Natural killer cell treated with Interleukin-12 subunit alpha and Interleukin-12 subunit beta and Interleukin-15 and Interleukin-18, amount 100 ng/mL, for 72 hours (primary cell): Measurements from ENCODE around the gene INAFM2. TPM values are rescaled to one million over a fixed set of nuclear protein-coding genes. Genes with fewer than 3 reads are reported as not detected.

ENCODE experiments used
- ATAC-seq, 2 donors: fragments of 150-1000 bp; cut with Tn5 transposase in 1 of 2; sonication (Bioruptor Pico), chemical (Tn5 transposase) in 1 of 2; 2 replicates each; pipeline ENCODE4 v1.10.0; 2021
- DNase-seq: peaks from one replicate; pipeline ENCODE4 v3.0.0; 2022; ENCODE audit warnings: low spot score
- H3K27ac Mint-ChIP-seq, 2 donors: 1 replicate in 1 of 2; 2 replicates in 1 of 2; pipeline ENCODE4 v1.8.0; 2022; ENCODE audit warnings: mixed read lengths in 2 of 2, mild to moderate bottlenecking in 1 of 2, moderate library complexity in 1 of 2
- H3K27me3 Mint-ChIP-seq, 2 donors: 1 replicate in 1 of 2; 2 replicates in 1 of 2; pipeline ENCODE4 v1.8.0; 2022; ENCODE audit warnings: mixed read lengths in 2 of 2
- H3K36me3 Mint-ChIP-seq: one replicate; pipeline ENCODE4 v1.8.0; 2022; ENCODE audit warnings: mixed read lengths
- H3K4me1 Mint-ChIP-seq, 2 donors: 1 replicate in 1 of 2; 2 replicates in 1 of 2; pipeline ENCODE4 v1.8.0; 2022; ENCODE audit warnings: low read depth in 2 of 2, mixed read lengths in 2 of 2, mild to moderate bottlenecking in 1 of 2
- H3K4me3 Mint-ChIP-seq: one replicate; pipeline ENCODE4 v1.8.0; 2022; ENCODE audit warnings: mixed read lengths
- H3K9me3 Mint-ChIP-seq: 2 replicates; pipeline ENCODE4 v1.8.0; 2022; ENCODE audit warnings: mixed read lengths
- total RNA-seq, 2 donors: library from RNA; stranded (reverse); gene quantifications; one replicate each; pipeline ENCODE4 v1.2.3, GENCODE V29; 2022

INAFM2 gene
- total RNA-seq, 2 donors from 2014 or later: 16.7 to 17.5 TPM

GRCh38 chr15:40354408-40355171 lies 31.1 kb downstream of the INAFM2 start:
- Mint-ChIP-seq H3K27ac (no peak overlapping the region), H3K4me3 (no peak overlapping the region), H3K9me3 (no peaks in the 10 kb centered on the region), H3K36me3 (no peaks in the 10 kb centered on the region), H3K4me1 (peaks cover 8 to 14% of the 10 kb centered on the region in 2 donors), H3K27me3 (peaks cover 0 to 11% of the 10 kb centered on the region in 2 donors)
- DNase-seq (no peak), ATAC-seq (no peak)

GRCh38 chr15:40355976-40356585 lies 32.6 kb downstream of the INAFM2 start:
- no peak for DNase-seq
- H3K9me3 Mint-ChIP-seq: no peaks in the 10 kb centered on the region
- H3K36me3 Mint-ChIP-seq: no peaks in the 10 kb centered on the region
- peaks cover 8 to 14% of the 10 kb centered on the region in 2 donors for H3K4me1 Mint-ChIP-seq
- peaks cover 0 to 11% of the 10 kb centered on the region in 2 donors for H3K27me3 Mint-ChIP-seq
- no peak overlapping the region for H3K27ac Mint-ChIP-seq
- H3K4me3 Mint-ChIP-seq: no peak overlapping the region
- ATAC-seq: no peak

GRCh38 chr15:40357246-40357645 lies 33.8 kb downstream of the INAFM2 start:
- peak overlapping the region; percentile 83 for H3K4me3 Mint-ChIP-seq
- ATAC-seq (no peak), DNase-seq (no peak)
- H3K27ac Mint-ChIP-seq: no peak overlapping the region
- H3K9me3 Mint-ChIP-seq: no peaks in the 10 kb centered on the region
- peaks cover 8 to 14% of the 10 kb centered on the region in 2 donors for H3K4me1 Mint-ChIP-seq
- peaks cover 0 to 11% of the 10 kb centered on the region in 2 donors for H3K27me3 Mint-ChIP-seq
- H3K36me3 Mint-ChIP-seq: no peaks in the 10 kb centered on the region

GRCh38 chr15:40357723-40358470 lies 34.4 kb downstream of the INAFM2 start, which contains the start of gene DISP2:
Gene DISP2 (plus strand): TSS chr15:40358219. CDS start chr15:40358322, 103 bp downstream.
- peak; percentile 94 to 96 for ATAC-seq
- no peaks in the 10 kb centered on the region for H3K9me3 Mint-ChIP-seq
- H3K4me1 Mint-ChIP-seq: peaks cover 8 to 14% of the 10 kb centered on the region in 2 donors
- H3K36me3 Mint-ChIP-seq: no peaks in the 10 kb centered on the region
- H3K27me3 Mint-ChIP-seq: peaks cover 0 to 11% of the 10 kb centered on the region in 2 donors
- DNase-seq: peak; percentile 94
- peak within 1 kb of the TSS; percentile 25 to 51 for H3K27ac Mint-ChIP-seq
- H3K4me3 Mint-ChIP-seq: peak within 1 kb of the TSS; percentile 83

- no peak for DNase-seq
Observed at GRCh38 chr15:40358471-40359353, 35.2 kb downstream of the INAFM2 start.

GRCh38 chr15:40360015-40360414 lies 36.5 kb downstream of the INAFM2 start:
- H3K36me3 Mint-ChIP-seq: no peaks in the 10 kb centered on the region
- peaks cover 0 to 11% of the 10 kb centered on the region in 2 donors for H3K27me3 Mint-ChIP-seq
- ATAC-seq: no peak
- no peak overlapping the region for H3K4me3 Mint-ChIP-seq
- no peak overlapping the region for H3K27ac Mint-ChIP-seq
- no peaks in the 10 kb centered on the region for H3K9me3 Mint-ChIP-seq
- peaks cover 8 to 17% of the 10 kb centered on the region in 2 donors for H3K4me1 Mint-ChIP-seq
- DNase-seq: no peak

More at GRCh38 chr15:40358471-40359353, 35.2 kb downstream of the INAFM2 start:
- Mint-ChIP-seq H3K9me3 (no peaks in the 10 kb centered on the region), H3K36me3 (no peaks in the 10 kb centered on the region), H3K4me3 (peak overlapping the region; percentile 83), H3K27me3 (peaks cover 0 to 11% of the 10 kb centered on the region in 2 donors), H3K4me1 (peaks cover 8 to 16% of the 10 kb centered on the region in 2 donors), H3K27ac (peak overlapping the region; percentile 25 to 51)
- peak; percentile 51 to 66 for ATAC-seq

- Mint-ChIP-seq H3K4me3 (no peak overlapping the region), H3K9me3 (no peaks in the 10 kb centered on the region), H3K36me3 (no peaks in the 10 kb centered on the region), H3K4me1 (peaks cover 12 to 25% of the 10 kb centered on the region in 2 donors), H3K27ac (no peak overlapping the region), H3K27me3 (peaks cover 0 to 6% of the 10 kb centered on the region in 2 donors)
- ATAC-seq (no peak), DNase-seq (no peak)
Observed at GRCh38 chr15:40361640-40362039, 38.1 kb downstream of the INAFM2 start.

GRCh38 chr15:40363611-40364010 lies 40.1 kb downstream of the INAFM2 start:
- Mint-ChIP-seq H3K27me3 (no peaks in the 10 kb centered on the region), H3K27ac (no peak overlapping the region)
- no peak for ATAC-seq

GRCh38 chr15:40364251-40364650 lies 40.8 kb downstream of the INAFM2 start:
- H3K4me1 Mint-ChIP-seq: peaks cover 21 to 23% of the 10 kb centered on the region in 2 donors
- H3K4me3 Mint-ChIP-seq: no peak overlapping the region
- H3K9me3 Mint-ChIP-seq: no peaks in the 10 kb centered on the region
- H3K36me3 Mint-ChIP-seq: no peaks in the 10 kb centered on the region
- DNase-seq (no peak), ATAC-seq (no peak)
- no peaks in the 10 kb centered on the region for H3K27me3 Mint-ChIP-seq
- no peak overlapping the region for H3K27ac Mint-ChIP-seq

More at GRCh38 chr15:40363611-40364010, 40.1 kb downstream of the INAFM2 start:
- Mint-ChIP-seq H3K36me3 (no peaks in the 10 kb centered on the region), H3K4me3 (no peak overlapping the region), H3K4me1 (peaks cover 24 to 25% of the 10 kb centered on the region in 2 donors), H3K9me3 (no peaks in the 10 kb centered on the region)
- no peak for DNase-seq

GRCh38 chr15:40365016-40365415 lies 41.5 kb downstream of the INAFM2 start:
- DNase-seq (no peak), ATAC-seq (no peak)
- no peak overlapping the region for H3K4me3 Mint-ChIP-seq
- H3K4me1 Mint-ChIP-seq: peaks cover 21 to 24% of the 10 kb centered on the region in 2 donors
- no peaks in the 10 kb centered on the region for H3K36me3 Mint-ChIP-seq
- H3K9me3 Mint-ChIP-seq: no peaks in the 10 kb centered on the region
- H3K27ac Mint-ChIP-seq: no peak overlapping the region
- no peaks in the 10 kb centered on the region for H3K27me3 Mint-ChIP-seq

GRCh38 chr15:40365624-40366456 lies 42.3 kb downstream of the INAFM2 start:
- no peaks in the 10 kb centered on the region for H3K27me3 Mint-ChIP-seq
- peaks cover 21 to 24% of the 10 kb centered on the region in 2 donors for H3K4me1 Mint-ChIP-seq
- no peak for DNase-seq
- H3K27ac Mint-ChIP-seq: no peak overlapping the region
- no peak for ATAC-seq
- no peaks in the 10 kb centered on the region for H3K9me3 Mint-ChIP-seq
- H3K36me3 Mint-ChIP-seq: no peaks in the 10 kb centered on the region
- H3K4me3 Mint-ChIP-seq: no peak overlapping the region
